Stimulated activated CD4-positive, alpha-beta T cell treated with anti-CD3 and anti-CD28 coated beads, Interleukin-1b, Interleukin-23, amount 100 ng/mL, for 1 hour (primary cell): ENCODE data around the gene FLT4.
"Not testable (repeated sequence)": the region's sequence is repeated elsewhere in the genome, so short reads cannot be mapped to it uniquely, and the experiment has no call there.

Experiments
- DNase-seq, 2 donors: peaks; one replicate each; pipeline ENCODE4 v3.0.0-alpha.2; 2020; ENCODE audit warnings: low read depth in 2 of 2

Gene FLT4

DNA sequence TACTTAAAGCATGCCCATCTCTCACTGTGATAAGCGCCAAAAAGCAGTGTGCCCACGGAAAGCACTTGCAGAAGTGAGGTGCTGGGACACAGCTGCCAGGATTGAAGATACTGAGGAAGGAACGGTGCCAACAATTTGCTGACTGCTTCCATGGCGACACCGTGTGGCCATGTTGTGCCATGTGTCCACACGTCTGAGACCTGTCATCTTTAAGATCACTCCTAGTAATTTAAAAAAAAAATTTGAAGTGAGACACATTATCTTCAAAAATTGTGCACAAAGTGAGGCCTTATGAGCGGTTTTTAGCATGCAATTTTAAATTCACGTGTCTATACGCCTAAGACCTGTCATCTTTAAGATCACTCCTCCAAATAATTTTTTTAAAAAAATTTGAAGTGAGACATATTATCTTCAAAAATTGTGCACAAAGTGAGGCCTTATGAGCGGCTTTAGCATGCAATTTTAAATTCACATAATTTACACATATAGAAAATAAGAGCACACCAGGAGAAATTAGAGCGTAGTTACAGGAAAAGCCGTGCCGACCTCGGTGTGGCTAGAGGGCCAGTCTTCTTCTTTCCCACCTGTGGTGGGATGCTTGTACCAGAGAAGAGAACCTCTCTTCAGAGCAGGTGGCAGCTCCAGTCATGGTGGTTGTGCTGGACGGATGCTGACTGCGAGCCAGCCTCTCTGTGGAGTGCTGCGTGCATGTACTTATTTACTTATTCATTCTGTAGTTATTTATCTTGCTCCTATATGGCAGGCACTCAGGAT, 21.4 kb upstream of the FLT4 start:
- peak in 1 of 2 donors; percentile 27 for DNase-seq

DNA sequence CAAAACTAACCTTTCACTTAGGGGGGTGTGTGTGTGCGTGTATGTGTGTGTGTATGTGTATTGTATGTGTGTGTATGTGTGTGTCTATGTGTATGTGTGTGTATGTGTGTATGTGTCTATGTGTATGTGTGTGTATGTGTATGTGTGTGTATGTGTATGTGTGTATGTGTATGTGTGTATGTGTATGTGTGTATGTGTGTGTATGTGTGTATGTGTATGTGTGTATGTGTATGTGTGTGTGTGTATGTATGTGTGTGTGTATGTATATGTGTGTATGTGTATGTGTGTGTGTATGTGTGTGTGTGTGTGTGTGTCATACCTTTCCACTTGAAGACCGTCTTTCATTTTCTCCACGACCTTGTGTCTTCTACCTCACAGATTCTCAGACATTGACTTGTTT, 20.8 kb upstream of the FLT4 start:
- DNase-seq: no peak

DNA sequence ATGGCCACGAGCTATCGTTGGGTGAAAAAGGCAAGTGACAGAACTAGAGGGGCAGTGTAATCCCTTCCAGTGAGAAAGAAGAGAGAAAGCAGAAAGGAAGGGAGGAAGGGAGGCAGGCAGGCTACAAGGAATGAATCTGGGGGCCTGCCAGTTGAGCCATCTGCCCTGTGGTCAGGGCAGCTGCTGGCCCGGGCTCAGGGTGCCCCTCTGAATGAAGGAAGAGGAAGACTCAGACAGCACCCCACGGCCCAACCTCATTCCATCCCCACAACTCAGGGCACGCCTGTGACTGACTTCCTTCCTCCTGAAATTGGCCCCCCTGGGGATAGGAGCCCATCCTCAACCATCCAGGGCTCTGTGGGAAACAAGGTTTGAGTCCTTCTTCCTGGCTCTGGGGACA, 20.3 kb upstream of the FLT4 start:
- DNase-seq: no peak

DNA sequence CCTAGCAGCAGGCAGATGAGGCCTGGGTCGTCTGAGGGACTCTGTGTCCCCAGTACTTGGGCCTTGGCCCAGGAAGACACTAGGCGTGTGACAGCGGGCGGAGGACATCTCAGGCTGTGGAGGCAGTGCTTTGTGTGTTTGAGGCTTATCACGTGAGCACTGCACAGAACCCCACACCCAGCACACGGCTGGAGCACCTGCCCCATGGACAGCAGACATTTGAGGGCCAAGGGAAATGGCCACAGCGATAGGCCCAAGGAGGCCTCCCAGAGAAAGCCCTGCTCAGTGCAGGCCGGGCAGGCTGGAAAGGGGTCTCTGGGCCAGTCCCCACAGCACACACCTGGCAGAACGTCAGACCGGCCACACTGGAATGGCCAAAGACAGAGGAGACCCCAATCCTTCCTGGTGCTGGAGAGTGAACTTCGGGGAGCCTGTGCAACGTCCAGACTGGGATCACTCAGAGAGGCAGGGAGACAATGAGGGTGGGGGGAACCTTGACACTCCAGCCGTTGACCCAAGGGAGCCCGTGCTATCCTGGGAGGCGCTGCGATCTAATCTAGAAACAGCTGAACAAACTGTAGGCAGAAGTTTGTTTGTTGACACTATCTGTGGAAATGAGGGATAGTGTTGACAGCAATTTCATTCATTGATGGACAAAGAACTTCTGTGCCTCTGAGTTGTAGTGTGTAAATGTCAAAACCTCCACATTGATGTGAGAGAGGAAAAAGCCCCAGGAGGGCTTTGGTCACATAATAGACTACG, 19.6 kb upstream of the FLT4 start:
- no peak for DNase-seq

DNA sequence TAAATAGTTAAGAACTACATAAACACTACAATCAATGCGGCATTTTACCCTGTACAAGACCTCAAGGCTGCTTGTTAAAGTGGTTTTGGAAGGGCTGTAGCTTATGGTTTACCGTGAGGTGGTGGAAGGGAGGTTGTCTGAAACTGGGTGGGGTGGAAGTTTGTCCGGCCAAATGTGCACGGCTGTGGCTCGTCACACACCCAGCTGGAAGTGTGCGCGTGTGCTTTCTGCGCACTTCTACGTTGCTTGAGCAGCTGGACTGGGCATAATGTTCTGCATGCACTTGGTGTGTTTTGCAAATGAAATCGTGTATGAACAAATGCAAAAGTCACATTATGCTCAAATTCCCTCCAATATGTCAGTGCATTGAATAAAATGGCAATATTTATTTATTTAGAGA, 17.4 kb upstream of the FLT4 start:
- no peak for DNase-seq

DNA sequence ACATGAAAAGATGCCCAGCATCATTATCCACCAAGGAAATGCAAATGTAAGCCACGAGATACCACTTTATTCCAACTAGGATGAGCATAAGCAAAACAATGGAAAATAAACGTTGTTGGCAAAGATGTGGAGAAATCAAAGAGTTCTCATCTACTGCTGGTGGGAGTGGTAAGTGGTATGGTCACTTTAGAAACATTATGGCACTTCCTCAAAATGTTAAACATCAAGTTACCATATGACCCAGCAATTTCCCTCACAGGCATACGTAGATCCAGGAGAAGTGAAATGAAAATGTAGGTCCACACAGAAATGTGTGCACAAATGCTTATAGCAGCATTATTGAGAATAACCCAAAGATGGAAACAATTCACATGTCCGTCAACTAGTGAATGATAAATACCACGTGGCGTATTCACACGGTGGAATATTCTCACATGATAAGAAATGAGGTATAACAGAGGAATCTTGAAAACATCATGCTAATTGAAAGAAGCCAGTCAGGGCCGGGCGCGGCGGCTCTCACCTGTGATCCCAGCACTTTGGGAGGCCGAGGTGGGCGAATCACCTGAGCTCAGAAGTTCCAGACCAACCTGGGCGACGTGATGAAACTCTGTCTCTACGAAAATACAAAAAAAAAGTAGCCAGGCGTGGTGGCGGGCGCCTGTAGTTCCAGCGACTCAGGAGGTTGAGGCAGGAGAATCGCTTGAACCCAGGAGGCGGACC, 16.4 kb upstream of the FLT4 start:
- DNase-seq: no peak

DNA sequence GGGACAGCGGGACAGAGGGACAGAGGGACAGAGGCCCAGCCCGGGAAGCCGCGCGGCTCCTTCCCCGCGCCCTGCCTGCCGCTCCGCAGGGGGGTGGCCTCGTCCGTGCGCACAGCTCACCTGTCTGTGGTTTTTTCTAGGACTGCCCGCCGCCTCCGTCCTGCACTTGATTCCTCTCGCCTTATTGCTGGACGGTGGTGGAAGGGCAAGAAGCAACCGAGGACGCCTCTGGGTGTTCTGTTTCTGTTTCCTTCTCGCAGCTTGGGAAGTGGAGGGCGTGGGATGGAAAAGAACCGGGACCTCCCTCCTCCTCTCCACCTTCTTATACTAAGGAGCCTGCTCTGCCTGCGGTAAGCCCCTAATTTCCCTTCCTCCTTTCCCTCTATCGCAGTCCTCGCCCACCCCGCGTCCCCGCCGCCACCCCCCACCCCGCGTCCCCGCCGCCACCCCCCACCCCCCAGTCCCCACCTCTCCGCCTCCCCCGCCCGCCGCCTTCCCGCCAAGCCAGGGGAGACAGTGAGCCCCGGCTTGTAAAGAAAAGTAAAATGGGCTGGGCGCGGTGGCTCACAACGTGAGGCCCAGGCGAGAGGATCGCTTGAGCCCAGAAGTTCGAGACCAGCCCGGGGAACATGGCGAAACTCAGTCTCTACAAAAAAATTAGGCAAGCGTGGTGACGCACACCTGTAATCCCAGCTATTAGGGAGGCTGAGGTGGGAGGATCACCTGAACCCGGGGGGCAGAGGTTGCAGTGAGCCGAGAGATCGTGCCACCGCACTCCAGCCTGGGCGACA, 9.6 kb upstream of the FLT4 start:
- DNase-seq: no peak

DNA sequence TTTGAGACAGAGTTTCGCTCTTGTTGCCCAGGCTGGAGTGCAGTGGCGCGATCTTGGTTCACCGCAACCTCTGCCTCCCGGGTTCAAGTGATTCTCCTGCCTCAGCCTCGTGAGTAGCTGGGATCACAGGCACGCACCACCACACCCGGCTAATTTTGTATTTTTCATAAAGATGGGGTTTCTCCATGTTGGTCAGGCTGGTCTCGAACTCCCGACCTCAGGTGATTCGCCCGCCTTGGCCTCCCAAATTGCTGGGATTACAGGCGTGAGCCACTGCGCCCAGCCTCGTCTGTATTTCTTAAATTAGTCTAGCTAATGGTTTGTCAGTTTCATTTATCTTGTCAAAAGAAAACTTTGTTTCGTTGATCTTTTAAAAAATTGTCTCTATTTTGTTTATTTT, 5.8 kb upstream of the FLT4 start:
- DNase-seq: not testable (repeated sequence)

DNA sequence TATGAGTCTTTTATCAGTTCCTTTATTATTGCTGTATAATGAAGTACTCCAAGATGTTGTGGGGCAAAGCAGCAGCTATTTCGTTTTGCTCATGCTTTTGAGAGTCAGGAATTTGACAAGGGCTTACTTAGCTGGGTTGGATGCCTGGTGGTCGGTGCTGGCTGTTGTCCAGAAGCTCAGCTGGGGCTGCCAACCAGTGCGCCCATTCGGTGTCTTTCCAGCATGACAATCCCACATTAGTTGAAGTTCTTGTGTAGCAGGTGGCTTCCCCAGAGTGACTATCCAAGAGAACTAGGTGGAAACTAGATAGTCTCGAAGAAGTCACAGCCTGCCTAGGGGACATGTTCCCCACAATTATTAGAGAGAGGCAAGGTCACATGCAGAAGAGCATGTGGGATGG, 3.4 kb upstream of the FLT4 start:
- DNase-seq: no peak

DNA sequence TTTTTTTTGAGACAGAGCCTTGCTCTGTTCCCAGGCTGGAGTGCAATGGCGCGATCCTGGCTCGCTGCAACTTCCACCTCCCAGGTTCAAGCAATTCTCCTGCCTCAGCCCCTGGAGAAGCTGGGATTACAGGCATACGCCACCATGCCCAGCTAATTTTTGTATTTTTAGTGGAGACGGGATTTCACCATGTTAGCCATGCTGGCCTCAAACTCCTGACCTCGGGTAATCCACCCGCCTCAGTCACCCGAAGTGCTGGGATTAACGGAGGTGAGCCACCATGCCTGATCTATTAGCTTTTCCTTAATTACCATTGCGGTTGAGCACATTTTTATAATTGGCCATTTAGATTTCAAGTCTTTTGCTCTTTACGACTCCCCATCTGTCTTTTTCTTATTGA, 2.9 kb upstream of the FLT4 start:
- no peak for DNase-seq

DNA sequence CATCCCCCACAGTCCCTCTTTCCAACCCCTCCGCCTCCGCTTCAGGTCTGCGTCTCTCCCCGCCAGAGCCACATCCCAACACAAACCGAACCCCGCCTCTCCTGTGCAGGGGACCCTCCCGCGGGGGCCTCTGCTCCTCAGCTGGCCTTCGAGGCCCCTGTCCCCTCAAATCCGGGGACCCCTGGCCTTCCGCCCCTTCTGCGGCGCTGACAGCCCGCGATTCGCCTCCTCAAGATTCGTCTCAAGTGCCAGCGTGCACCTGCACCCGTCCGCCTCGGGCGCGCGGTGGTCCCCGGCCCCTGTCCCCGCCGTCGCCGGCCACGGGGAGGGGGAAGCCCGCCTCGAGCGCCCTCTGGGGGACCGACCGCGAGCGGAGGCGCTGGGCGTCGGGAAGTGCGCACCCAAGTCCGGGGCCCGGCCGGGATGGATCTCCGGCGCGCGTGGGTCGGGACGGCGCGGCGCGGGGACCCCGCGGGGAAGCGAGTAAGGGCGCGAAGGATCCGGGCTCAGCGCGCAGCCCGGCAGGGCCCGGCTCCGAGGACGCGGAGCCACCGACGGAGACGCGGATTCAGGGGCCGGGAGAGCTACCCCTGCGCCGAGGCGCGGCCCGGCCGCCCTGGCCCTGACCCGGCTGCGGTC, 623 bp downstream of the FLT4 start:
- no peak for DNase-seq

DNA sequence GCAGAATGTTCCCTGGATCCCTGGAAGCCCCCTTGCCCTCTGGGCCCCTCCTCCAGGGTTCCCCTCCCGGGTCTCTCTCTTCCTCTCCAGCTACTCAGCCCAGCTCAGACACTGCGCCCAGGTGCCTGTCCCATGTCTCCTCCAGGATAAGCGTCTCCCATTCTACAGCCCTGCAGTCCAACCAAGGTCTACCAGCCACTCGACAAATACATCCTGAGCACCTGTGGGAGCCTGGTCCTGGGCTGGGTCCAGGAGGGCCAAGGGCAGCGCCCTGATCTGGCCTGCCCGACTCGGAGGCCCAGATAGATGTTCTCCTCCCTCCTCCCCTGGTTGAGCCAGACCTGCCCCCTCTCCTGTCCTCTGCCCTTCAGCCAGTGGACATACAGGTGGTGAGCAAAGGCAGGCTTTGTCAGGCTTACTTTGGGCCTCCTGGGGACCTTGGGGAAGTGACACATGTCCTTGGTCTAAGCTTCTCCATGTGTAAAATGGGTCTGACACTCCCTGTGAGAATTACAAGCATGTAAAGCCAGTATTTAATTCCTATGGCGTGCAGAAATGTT, 1.4 kb downstream of the FLT4 start:
- DNase-seq: no peak

DNA sequence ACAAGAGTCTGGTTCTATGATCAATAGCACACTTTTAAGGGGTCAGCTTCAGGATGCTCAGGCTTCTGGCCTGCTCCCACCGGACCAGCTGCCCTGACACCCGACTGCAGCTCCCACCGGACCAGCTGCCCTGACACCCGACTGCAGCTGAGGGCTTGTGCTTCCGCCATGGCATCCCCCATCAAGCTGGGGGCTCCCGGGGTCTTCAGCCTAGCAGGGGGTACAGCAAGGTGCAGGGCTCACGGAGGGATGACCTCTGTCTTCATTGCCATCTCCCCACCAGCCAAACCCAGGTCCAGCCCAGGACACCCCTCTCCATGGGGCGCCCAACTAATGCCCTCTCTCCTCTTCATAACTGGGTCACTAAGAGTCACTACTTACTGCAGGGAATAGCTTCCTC, 1.9 kb downstream of the FLT4 start:
- no peak for DNase-seq

DNA sequence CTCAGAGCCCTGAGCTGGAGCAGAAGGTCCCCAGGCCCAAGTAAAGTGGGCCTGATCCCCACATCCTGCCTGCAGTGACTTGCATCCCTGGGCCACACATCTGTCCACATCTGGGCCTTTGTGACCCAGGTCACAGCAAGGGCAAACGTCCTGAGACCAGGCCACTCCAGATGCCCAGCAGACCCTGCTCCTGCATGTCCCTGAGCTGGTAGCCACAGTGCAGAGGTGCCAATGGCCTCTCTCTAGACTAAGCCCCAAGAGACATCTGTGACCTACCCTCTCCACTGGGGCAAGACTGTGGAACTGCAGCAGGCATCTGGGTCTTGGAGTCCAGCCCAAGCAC, 2.5 kb downstream of the FLT4 start:
- DNase-seq: no peak

DNA sequence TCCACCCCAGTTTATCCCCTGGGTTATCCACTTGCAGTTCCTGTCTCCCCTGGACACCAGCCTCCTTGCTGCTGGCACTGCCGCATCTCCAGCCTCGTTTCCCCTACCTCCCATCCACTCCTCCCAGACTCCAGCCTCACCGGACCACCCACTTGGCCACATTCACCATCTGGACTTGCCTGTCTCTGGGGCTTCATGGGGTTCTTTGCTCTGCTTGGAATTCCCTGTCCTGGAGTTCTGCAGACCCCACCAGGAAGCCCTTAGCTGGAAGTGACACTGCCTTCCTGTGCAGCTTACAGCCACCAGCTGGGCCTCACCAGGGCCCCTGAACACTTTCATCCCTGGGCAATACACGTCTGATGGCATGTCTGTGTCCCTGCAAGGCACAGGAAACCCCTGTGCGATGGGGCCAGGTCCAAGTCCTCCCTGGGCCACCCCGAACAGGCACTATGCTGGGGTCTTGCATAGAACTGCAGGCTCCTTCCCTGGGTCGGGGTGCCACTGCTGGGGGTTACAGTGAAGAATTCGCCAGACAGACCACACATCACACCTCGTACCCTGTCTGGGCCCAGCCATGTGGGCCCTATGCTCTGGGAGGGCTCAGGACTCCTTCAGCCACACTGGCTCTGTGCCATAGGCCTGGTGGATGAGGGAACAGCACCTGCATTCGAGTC, 3.0 kb downstream of the FLT4 start:
- DNase-seq: no peak

DNA sequence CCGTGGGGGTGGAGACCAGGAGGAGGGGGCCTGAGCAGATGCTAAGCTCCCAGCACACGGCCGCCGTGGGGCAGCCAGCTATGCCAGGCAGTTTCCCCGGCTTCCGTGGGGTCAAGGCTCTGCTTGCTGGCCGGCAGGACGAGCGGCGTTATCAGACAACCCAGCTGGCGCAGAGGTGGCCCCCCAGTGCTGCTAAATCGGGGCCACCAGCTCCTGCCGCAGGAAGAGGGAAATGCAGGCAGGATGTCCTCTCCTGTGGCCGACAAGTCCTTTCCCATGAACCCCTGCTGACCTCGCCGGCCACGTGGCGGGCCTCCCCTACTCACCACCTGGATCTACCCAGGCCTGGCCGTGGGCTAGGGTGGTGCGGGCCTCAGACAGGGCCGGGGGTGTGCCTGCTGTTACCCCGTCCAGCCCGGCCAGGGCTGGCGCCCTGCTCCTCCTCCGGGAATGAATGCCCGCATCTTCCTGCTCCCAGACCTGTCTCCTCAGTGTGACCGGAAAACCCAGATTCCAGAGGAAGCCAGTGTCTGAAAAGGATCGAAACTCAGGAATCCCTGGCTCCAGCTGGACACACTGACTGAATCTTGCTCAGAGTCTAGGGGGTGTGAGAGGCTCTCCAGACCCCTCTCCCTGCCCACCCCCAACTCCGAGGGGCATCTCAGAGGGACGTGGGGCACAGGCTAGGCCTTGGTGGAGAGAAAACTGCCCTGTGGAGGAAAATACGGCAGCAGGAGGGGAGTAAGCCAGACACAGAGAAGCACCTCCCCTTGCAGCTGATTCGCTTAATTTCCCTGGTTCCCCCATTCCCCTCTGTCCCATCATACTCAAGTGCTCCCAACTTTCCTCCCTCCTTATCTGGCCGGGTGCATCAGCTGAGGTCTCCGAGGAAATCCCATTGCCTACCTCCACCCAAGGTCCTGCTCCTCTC, 3.9 kb downstream of the FLT4 start:
- DNase-seq: no peak

DNA sequence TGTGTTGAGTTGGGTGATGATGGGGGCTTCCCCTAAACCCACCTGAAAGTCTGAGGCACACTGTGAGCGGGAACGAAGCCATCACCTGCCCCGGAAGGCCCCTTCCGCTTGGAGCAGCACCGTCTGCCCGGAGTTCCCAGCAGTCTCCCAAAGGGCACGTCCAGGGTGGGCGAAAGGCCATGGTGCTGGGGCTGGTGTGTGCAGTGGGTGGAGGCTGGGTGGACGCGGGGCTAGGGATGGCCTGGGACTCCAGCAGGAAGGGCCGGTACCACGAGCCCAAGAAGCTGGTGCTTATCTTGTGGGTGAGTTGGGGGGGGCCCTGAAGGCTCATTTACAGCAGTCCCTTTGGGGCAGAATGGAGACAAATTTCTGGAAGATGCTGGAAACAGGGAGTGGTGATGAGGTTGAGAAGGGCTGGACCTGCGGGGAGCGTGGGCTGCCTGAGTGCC, 4.6 kb downstream of the FLT4 start:
- DNase-seq: no peak

DNA sequence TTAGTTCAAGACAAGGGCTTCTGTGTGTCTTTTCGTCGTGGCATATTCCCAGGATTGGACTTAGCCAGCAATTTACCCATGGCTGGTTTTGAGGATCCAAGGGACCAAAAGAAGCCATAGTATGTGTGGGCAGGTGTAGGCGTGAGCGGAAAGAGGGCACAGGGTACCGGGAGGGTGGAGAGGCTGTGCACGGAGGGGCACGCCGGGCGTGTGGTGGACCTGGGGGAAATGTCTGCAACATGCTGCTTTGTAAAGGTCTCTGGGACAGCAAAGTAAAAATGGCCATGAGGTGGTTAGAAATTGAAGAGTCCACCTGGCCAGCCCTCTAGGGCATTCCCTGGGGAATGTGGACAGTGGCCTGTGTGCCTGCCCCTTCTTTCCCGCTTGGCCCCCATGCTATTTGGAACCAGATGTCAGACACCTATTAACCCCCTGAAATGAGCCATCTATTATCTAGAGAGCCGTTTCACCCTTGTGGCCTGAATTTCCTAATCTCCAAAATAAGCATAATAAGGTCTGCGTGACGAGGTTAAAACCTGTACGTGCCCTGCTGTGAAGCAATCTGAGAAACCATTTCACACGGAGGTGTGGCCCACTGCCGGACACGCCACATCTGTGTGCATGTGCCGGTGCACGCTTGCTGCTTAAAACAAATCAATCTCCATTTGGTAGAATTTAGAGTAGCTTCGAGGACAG, 5.1 kb downstream of the FLT4 start:
- no peak for DNase-seq
